GM23338 (cell line): ENCODE measurements around the gene TSPAN7. TPM values are rescaled to one million over a fixed set of nuclear protein-coding genes. Genes with fewer than 3 reads are reported as not detected.

Experiments used
- ATAC-seq: fragments of 200-7000 bp; cut with Tn5 transposase; 3 replicates; pipeline ENCODE4 v1.9.1; 2020
- DNase-seq: peaks from one replicate; pipeline ENCODE4 v3.0.0-alpha.2; 2015; ENCODE audit warnings: low spot score
- H2AFZ ChIP-seq: fragments of 200-600 bp; sonication (generic); 2 replicates; pipeline ENCODE4 v1.8.0; 2016; ENCODE audit warnings: antibody characterized with exemption, mild to moderate bottlenecking, moderate library complexity
- H3F3A ChIP-seq: fragments of 200-600 bp; sonication (generic); replicated peaks from 2 replicates; pipeline ENCODE4 v1.8.0; 2017; ENCODE audit warnings: antibody characterized with exemption, mixed run types, low read depth
- H3K27ac ChIP-seq: fragments of 200-600 bp; sonication (generic); 2 replicates; pipeline ENCODE4 v1.6.1; 2016; ENCODE audit warnings: low read depth
- H3K27me3 ChIP-seq: fragments of 200-600 bp; sonication (generic); 2 replicates; pipeline ENCODE4 v1.8.0; 2016; ENCODE audit warnings: mild to moderate bottlenecking, mixed run types, moderate library complexity; ENCODE audit not compliant: insufficient read depth
- H3K36me3 ChIP-seq: fragments of 200-600 bp; sonication (generic); 2 replicates; pipeline ENCODE4 v1.8.0; 2016; ENCODE audit warnings: mild to moderate bottlenecking; ENCODE audit not compliant: insufficient read depth
- H3K4me1 ChIP-seq: fragments of 200-600 bp; sonication (generic); 2 replicates; pipeline ENCODE4 v1.8.0; 2016; ENCODE audit warnings: mild to moderate bottlenecking, moderate library complexity; ENCODE audit not compliant: insufficient read depth
- H3K4me2 ChIP-seq: fragments of 200-600 bp; sonication (generic); 2 replicates; pipeline ENCODE4 v1.7.1; 2017; ENCODE audit warnings: mixed run types
- H3K4me3 ChIP-seq: fragments of 200-600 bp; sonication (generic); 2 replicates; pipeline ENCODE4 v1.6.1; 2016; ENCODE audit warnings: mixed run types
- H3K79me2 ChIP-seq: fragments of 200-600 bp; sonication (generic); replicated peaks from 2 replicates; pipeline ENCODE4 v1.8.0; 2017; ENCODE audit warnings: mild to moderate bottlenecking; ENCODE audit not compliant: insufficient read depth
- H3K9me2 ChIP-seq: fragments of 200-600 bp; sonication (generic); 2 replicates; pipeline ENCODE4 v1.8.0; 2017; ENCODE audit not compliant: insufficient read depth
- H4K20me1 ChIP-seq: fragments of 200-600 bp; sonication (generic); replicated peaks from 2 replicates; pipeline ENCODE4 v1.8.0; 2017; ENCODE audit warnings: mild to moderate bottlenecking; ENCODE audit not compliant: insufficient read depth
- H3K27ac Mint-ChIP-seq: 2 replicates; pipeline ENCODE4 v1.8.0; 2020; ENCODE audit warnings: inconsistent platforms, mild to moderate bottlenecking, moderate library complexity, mixed read lengths
- H3K27me3 Mint-ChIP-seq: 3 replicates; pipeline ENCODE4 v1.8.0; 2022; ENCODE audit warnings: low read depth, mild to moderate bottlenecking, moderate library complexity, mixed read lengths, inconsistent platforms; ENCODE audit not compliant: insufficient read depth, poor library complexity
- H3K36me3 Mint-ChIP-seq: 3 replicates; pipeline ENCODE4 v1.8.0; 2021; ENCODE audit warnings: low read depth, mild to moderate bottlenecking, inconsistent platforms, moderate library complexity, mixed read lengths
- H3K4me1 Mint-ChIP-seq: 3 replicates; pipeline ENCODE4 v1.8.0; 2020; ENCODE audit warnings: mild to moderate bottlenecking, inconsistent platforms, mixed read lengths
- H3K4me3 Mint-ChIP-seq: 3 replicates; pipeline ENCODE4 v1.8.0; 2021; ENCODE audit warnings: moderate library complexity, mild to moderate bottlenecking, inconsistent platforms, mixed read lengths
- H3K9me3 Mint-ChIP-seq: 3 replicates; pipeline ENCODE4 v1.8.0; 2020; ENCODE audit warnings: moderate library complexity, mild to moderate bottlenecking, inconsistent platforms, mixed read lengths
- CREB1 ChIP-seq: fragments of 250-450 bp; sonication (Bioruptor Pico); IDR thresholded peaks from 2 replicates; pipeline ENCODE4 v1.5.0; 2020; ENCODE audit warnings: low read depth, mild to moderate bottlenecking, moderate library complexity
- EZH2phosphoT487 ChIP-seq: fragments of 200-600 bp; sonication (generic); IDR thresholded peaks from one replicate; pipeline ENCODE4 v1.8.1; 2018; ENCODE audit warnings: antibody characterized with exemption; ENCODE audit not compliant: unreplicated experiment
- JUNB ChIP-seq: IDR thresholded peaks from one replicate; pipeline ENCODE4 v1.6.1; 2016; ENCODE audit warnings: antibody characterized with exemption; ENCODE audit not compliant: unreplicated experiment
- POLR2AphosphoS5 ChIP-seq: IDR thresholded peaks from 2 replicates; pipeline ENCODE4 v1.6.1; 2016; ENCODE audit warnings: antibody characterized with exemption, low read depth
- STAT1 ChIP-seq: IDR thresholded peaks from one replicate; pipeline ENCODE4 v1.6.1; 2016; ENCODE audit warnings: antibody characterized with exemption; ENCODE audit not compliant: unreplicated experiment
- ZNF114 ChIP-seq: fragments of 250-450 bp; sonication (Bioruptor Pico); IDR thresholded peaks from 2 replicates; pipeline ENCODE4 v1.5.0; 2020; ENCODE audit warnings: mild to moderate bottlenecking, moderate library complexity
- ZNF331 ChIP-seq: fragments of 250-450 bp; sonication (Bioruptor Pico); IDR thresholded peaks from 2 replicates; pipeline ENCODE4 v1.5.0; 2020; ENCODE audit warnings: low read depth, mild to moderate bottlenecking, moderate library complexity
- polyA plus RNA-seq: library from polyadenylated mRNA; unstranded; fragments of >200 nt; fragmentation: Nextera tagmentation; extraction: Ambion mirVana; gene quantifications from 2 replicates; pipeline ENCODE4 v1.2.1, GENCODE V29; 2016
- total RNA-seq: library from RNA; depleted of rRNA; stranded (reverse); fragments of >200 nt; shearing (Covaris generic); gene quantifications from 2 replicates; pipeline ENCODE4 v1.2.3, GENCODE V29; 2014
- TF ChIP-seq, protein P1 (sequence below): IDR thresholded peaks from 2 replicates; pipeline ENCODE4 v1.6.1; 2016; ENCODE audit warnings: antibody characterized with exemption
- TF ChIP-seq, protein P2 (sequence below): fragments of 250-450 bp; sonication (Bioruptor Pico); IDR thresholded peaks from 2 replicates; pipeline ENCODE4 v1.5.0; 2020; ENCODE audit warnings: mild to moderate bottlenecking, moderate library complexity
- TF ChIP-seq, protein P3 (sequence below): IDR thresholded peaks from one replicate; pipeline ENCODE4 v1.6.1; 2018; ENCODE audit warnings: antibody characterized with exemption; ENCODE audit not compliant: unreplicated experiment

The TSPAN7 gene
- total and polyA plus RNA-seq, 2 experiments from 2014 or later = 7.2 to 11.5 TPM

DNA sequence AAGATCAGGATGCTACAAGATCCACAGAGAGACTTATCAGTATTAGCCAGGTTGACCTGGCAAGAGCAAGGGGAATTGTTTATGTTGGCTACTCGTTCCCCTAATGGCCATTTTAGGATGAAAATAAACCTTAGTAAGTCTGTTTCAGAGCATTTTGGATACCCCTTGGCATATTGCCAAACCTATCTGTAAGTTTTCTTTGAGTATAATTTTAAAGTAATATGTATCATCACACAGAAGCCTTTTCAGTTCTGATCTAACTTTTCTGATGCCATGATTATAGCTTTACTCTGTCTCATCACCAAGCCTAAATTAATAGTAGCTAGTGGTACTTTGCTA lies 99.7 kb downstream of the TSPAN7 start:
- TF ChIP-seq JUNB (no peak), CREB1 (no peak), POLR2AphosphoS5 (no peak)
- TF ChIP-seq, protein P1, sequence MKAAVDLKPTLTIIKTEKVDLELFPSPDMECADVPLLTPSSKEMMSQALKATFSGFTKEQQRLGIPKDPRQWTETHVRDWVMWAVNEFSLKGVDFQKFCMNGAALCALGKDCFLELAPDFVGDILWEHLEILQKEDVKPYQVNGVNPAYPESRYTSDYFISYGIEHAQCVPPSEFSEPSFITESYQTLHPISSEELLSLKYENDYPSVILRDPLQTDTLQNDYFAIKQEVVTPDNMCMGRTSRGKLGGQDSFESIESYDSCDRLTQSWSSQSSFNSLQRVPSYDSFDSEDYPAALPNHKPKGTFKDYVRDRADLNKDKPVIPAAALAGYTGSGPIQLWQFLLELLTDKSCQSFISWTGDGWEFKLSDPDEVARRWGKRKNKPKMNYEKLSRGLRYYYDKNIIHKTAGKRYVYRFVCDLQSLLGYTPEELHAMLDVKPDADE = no peak
- TF ChIP-seq, protein P2, sequence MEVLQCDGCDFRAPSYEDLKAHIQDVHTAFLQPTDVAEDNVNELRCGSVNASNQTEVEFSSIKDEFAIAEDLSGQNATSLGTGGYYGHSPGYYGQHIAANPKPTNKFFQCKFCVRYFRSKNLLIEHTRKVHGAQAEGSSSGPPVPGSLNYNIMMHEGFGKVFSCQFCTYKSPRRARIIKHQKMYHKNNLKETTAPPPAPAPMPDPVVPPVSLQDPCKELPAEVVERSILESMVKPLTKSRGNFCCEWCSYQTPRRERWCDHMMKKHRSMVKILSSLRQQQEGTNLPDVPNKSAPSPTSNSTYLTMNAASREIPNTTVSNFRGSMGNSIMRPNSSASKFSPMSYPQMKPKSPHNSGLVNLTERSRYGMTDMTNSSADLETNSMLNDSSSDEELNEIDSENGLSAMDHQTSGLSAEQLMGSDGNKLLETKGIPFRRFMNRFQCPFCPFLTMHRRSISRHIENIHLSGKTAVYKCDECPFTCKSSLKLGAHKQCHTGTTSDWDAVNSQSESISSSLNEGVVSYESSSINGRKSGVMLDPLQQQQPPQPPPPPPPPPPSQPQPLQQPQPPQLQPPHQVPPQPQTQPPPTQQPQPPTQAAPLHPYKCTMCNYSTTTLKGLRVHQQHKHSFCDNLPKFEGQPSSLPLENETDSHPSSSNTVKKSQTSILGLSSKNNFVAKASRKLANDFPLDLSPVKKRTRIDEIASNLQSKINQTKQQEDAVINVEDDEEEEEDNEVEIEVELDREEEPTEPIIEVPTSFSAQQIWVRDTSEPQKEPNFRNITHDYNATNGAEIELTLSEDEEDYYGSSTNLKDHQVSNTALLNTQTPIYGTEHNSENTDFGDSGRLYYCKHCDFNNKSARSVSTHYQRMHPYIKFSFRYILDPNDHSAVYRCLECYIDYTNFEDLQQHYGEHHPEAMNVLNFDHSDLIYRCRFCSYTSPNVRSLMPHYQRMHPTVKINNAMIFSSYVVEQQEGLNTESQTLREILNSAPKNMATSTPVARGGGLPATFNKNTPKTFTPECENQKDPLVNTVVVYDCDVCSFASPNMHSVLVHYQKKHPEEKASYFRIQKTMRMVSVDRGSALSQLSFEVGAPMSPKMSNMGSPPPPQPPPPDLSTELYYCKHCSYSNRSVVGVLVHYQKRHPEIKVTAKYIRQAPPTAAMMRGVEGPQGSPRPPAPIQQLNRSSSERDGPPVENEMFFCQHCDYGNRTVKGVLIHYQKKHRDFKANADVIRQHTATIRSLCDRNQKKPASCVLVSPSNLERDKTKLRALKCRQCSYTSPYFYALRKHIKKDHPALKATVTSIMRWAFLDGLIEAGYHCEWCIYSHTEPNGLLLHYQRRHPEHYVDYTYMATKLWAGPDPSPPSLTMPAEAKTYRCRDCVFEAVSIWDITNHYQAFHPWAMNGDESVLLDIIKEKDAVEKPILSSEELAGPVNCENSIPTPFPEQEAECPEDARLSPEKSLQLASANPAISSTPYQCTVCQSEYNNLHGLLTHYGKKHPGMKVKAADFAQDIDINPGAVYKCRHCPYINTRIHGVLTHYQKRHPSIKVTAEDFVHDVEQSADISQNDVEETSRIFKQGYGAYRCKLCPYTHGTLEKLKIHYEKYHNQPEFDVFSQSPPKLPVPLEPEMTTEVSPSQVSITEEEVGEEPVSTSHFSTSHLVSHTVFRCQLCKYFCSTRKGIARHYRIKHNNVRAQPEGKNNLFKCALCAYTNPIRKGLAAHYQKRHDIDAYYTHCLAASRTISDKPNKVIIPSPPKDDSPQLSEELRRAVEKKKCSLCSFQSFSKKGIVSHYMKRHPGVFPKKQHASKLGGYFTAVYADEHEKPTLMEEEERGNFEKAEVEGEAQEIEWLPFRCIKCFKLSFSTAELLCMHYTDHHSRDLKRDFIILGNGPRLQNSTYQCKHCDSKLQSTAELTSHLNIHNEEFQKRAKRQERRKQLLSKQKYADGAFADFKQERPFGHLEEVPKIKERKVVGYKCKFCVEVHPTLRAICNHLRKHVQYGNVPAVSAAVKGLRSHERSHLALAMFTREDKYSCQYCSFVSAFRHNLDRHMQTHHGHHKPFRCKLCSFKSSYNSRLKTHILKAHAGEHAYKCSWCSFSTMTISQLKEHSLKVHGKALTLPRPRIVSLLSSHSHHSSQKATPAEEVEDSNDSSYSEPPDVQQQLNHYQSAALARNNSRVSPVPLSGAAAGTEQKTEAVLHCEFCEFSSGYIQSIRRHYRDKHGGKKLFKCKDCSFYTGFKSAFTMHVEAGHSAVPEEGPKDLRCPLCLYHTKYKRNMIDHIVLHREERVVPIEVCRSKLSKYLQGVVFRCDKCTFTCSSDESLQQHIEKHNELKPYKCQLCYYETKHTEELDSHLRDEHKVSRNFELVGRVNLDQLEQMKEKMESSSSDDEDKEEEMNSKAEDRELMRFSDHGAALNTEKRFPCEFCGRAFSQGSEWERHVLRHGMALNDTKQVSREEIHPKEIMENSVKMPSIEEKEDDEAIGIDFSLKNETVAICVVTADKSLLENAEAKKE = no peak
- Histone ChIP-seq H3K79me2 (no peaks in the 10 kb centered on the region), H3K4me2 (no peak overlapping the region), H3K36me3 (no peaks in the 10 kb centered on the region), H3K27ac (no peak overlapping the region), H3F3A (no peaks in the 10 kb centered on the region), H3K4me1 (no peaks in the 10 kb centered on the region), H3K9me2 (no peaks in the 10 kb centered on the region), H3K27me3 (no peaks in the 10 kb centered on the region), H3K4me3 (no peak overlapping the region), H2AFZ (no peak overlapping the region), H4K20me1 (no peaks in the 10 kb centered on the region)
- ATAC-seq (no peak), DNase-seq (no peak)
- Mint-ChIP-seq H3K27ac (no peak overlapping the region), H3K27me3 (no peaks in the 10 kb centered on the region), H3K4me1 (no peaks in the 10 kb centered on the region), H3K36me3 (no peaks in the 10 kb centered on the region), H3K9me3 (no peaks in the 10 kb centered on the region), H3K4me3 (no peak overlapping the region)

DNA sequence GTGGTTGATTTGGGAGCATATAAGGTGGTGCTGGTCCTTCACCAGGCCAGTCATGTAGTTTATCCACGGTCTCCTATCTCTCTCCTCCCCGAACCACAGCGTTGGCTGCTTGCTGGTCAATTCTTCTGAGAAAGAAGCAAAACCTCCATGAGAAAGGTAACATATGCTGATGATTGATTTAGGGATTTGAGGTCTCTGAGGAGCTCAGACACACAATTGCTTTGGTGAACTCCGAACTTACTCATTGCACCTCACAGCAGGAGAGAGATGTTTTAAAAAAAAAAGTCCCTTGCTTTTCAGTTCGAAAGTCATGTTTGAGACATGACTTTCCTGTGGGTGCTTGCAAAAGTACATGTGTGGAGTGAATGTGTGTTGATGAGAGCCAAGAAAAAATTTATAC lies 100.2 kb downstream of the TSPAN7 start:
- H3K9me2 ChIP-seq = no peaks in the 10 kb centered on the region
- H3K36me3 ChIP-seq = no peaks in the 10 kb centered on the region
- Mint-ChIP-seq H3K27me3 (no peaks in the 10 kb centered on the region), H3K27ac (no peak overlapping the region), H3K36me3 (no peaks in the 10 kb centered on the region), H3K9me3 (no peaks in the 10 kb centered on the region), H3K4me1 (no peaks in the 10 kb centered on the region), H3K4me3 (no peak overlapping the region)
- TF ChIP-seq, protein P1 = no peak
- TF ChIP-seq, protein P3, sequence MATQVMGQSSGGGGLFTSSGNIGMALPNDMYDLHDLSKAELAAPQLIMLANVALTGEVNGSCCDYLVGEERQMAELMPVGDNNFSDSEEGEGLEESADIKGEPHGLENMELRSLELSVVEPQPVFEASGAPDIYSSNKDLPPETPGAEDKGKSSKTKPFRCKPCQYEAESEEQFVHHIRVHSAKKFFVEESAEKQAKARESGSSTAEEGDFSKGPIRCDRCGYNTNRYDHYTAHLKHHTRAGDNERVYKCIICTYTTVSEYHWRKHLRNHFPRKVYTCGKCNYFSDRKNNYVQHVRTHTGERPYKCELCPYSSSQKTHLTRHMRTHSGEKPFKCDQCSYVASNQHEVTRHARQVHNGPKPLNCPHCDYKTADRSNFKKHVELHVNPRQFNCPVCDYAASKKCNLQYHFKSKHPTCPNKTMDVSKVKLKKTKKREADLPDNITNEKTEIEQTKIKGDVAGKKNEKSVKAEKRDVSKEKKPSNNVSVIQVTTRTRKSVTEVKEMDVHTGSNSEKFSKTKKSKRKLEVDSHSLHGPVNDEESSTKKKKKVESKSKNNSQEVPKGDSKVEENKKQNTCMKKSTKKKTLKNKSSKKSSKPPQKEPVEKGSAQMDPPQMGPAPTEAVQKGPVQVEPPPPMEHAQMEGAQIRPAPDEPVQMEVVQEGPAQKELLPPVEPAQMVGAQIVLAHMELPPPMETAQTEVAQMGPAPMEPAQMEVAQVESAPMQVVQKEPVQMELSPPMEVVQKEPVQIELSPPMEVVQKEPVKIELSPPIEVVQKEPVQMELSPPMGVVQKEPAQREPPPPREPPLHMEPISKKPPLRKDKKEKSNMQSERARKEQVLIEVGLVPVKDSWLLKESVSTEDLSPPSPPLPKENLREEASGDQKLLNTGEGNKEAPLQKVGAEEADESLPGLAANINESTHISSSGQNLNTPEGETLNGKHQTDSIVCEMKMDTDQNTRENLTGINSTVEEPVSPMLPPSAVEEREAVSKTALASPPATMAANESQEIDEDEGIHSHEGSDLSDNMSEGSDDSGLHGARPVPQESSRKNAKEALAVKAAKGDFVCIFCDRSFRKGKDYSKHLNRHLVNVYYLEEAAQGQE = no peak
- no peak for TF ChIP-seq CREB1
- no peak for TF ChIP-seq ZNF331 (CRISPR knock-in tag)
- TF ChIP-seq STAT1 = no peak
- TF ChIP-seq EZH2phosphoT487 = no peak
- no peak for TF ChIP-seq JUNB
- TF ChIP-seq ZNF114 (CRISPR knock-in tag) = no peak
- no peaks in the 10 kb centered on the region for H4K20me1 ChIP-seq
- no peak overlapping the region for H2AFZ ChIP-seq
- H3K27ac ChIP-seq = no peak overlapping the region
- no peaks in the 10 kb centered on the region for H3F3A ChIP-seq
- no peak for DNase-seq
- no peak overlapping the region for H3K4me2 ChIP-seq
- H3K4me1 ChIP-seq = no peaks in the 10 kb centered on the region
- no peaks in the 10 kb centered on the region for H3K79me2 ChIP-seq
- no peaks in the 10 kb centered on the region for H3K27me3 ChIP-seq
- no peak for ATAC-seq
- H3K4me3 ChIP-seq = no peak overlapping the region
